Stomach (tissue), 4 donors: ENCODE data around the gene SWT1.

Source experiments
- CTCF ChIP-seq, 7 experiments: fragments of 450-650 bp in 4 of 7; fragments of 200-600 bp in 3 of 7; sonication (generic) in 3 of 7; IDR thresholded peaks; one replicate each; pipeline ENCODE4 v1.5.1; 2016 to 2019; ENCODE audit warnings: antibody characterized with exemption in 7 of 7, control low read depth in 2 of 7, mild to moderate bottlenecking in 1 of 7
- EP300 ChIP-seq: sonication (generic); formaldehyde crosslinking; IDR thresholded peaks from one replicate; pipeline ENCODE4 v1.6.1; 2017; ENCODE audit warnings: antibody characterized with exemption
- POLR2A ChIP-seq, 4 donors: fragments of 450-650 bp; IDR thresholded peaks; one replicate each; pipeline ENCODE4 v1.6.1; 2016; ENCODE audit warnings: antibody characterized with exemption in 4 of 4, control low read depth in 2 of 4, mild to moderate bottlenecking in 1 of 4, moderate library complexity in 1 of 4
- POLR2AphosphoS5 ChIP-seq, 3 donors: sonication (generic); formaldehyde crosslinking; IDR thresholded peaks; one replicate each; pipeline ENCODE4 v1.6.1; 2016; ENCODE audit warnings: antibody characterized with exemption in 3 of 3

- TF ChIP-seq CTCF (IDR thresholded peaks at IDR 0.05) = no peak
- TF ChIP-seq POLR2AphosphoS5 (IDR thresholded peaks at IDR 0.05) = no peak
- no peak for TF ChIP-seq POLR2A (IDR thresholded peaks at IDR 0.05)
- no peak for TF ChIP-seq EP300
Observed at GRCh38 chr1:185224132-185224531, 67.2 kb downstream of the SWT1 start.
